Measurements from ENCODE around the gene FAM222B.

DNA sequence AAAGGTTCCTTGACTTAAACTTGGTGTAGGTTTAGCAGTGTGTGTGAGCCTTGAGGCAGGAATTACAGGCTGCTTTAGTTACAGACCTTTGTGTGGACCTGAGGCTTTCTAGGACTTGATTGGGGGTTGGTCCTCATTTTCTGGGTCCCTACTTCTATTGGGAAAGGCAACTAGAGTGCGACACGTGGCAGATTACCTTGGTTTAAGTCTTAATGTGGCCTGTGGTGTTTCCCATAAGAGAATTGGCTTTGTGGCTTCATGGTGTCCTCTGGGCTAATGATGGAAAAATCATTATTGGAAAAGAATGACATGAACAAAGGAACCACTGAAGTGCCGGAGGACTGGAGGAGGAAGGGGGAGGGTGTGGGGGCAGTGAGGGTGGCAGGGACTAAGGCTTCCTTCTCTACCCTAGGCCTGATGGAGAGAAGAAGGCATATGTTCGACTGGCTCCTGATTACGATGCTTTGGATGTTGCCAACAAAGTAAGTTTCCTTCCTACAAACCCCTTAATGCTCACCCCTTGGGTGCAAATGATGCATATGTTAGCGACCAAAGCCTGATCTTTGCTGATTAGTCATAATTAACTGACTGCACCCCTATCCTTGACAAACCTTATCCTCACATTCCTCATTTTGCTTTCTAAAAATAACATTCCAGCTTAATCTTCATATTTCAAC, 119.3 kb downstream of the FAM222B start:
- no peak for TF ChIP-seq POLR2AphosphoS5 (IDR thresholded peaks at IDR 0.05)
- TF ChIP-seq, protein P1, sequence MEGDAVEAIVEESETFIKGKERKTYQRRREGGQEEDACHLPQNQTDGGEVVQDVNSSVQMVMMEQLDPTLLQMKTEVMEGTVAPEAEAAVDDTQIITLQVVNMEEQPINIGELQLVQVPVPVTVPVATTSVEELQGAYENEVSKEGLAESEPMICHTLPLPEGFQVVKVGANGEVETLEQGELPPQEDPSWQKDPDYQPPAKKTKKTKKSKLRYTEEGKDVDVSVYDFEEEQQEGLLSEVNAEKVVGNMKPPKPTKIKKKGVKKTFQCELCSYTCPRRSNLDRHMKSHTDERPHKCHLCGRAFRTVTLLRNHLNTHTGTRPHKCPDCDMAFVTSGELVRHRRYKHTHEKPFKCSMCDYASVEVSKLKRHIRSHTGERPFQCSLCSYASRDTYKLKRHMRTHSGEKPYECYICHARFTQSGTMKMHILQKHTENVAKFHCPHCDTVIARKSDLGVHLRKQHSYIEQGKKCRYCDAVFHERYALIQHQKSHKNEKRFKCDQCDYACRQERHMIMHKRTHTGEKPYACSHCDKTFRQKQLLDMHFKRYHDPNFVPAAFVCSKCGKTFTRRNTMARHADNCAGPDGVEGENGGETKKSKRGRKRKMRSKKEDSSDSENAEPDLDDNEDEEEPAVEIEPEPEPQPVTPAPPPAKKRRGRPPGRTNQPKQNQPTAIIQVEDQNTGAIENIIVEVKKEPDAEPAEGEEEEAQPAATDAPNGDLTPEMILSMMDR (IDR thresholded peaks at IDR 0.05): no peak
